Activated naive CD8-positive, alpha-beta T cell (primary cell): ENCODE measurements around the gene CLEC5A.

Experiments used
- H3K27ac Mint-ChIP-seq: one replicate; pipeline ENCODE4 v1.8.0; 2021; ENCODE audit warnings: mixed read lengths
- H3K27me3 Mint-ChIP-seq: one replicate; pipeline ENCODE4 v1.8.0; 2021; ENCODE audit warnings: mixed read lengths
- H3K36me3 Mint-ChIP-seq: one replicate; pipeline ENCODE4 v1.8.0; 2021; ENCODE audit warnings: mixed read lengths
- H3K4me1 Mint-ChIP-seq: one replicate; pipeline ENCODE4 v1.8.0; 2021; ENCODE audit warnings: low read depth, mixed read lengths
- H3K4me3 Mint-ChIP-seq: one replicate; pipeline ENCODE4 v1.8.0; 2021; ENCODE audit warnings: mild to moderate bottlenecking, mixed read lengths
- H3K9me3 Mint-ChIP-seq: one replicate; pipeline ENCODE4 v1.8.0; 2021; ENCODE audit warnings: low read depth, mixed read lengths

The CLEC5A gene

DNA sequence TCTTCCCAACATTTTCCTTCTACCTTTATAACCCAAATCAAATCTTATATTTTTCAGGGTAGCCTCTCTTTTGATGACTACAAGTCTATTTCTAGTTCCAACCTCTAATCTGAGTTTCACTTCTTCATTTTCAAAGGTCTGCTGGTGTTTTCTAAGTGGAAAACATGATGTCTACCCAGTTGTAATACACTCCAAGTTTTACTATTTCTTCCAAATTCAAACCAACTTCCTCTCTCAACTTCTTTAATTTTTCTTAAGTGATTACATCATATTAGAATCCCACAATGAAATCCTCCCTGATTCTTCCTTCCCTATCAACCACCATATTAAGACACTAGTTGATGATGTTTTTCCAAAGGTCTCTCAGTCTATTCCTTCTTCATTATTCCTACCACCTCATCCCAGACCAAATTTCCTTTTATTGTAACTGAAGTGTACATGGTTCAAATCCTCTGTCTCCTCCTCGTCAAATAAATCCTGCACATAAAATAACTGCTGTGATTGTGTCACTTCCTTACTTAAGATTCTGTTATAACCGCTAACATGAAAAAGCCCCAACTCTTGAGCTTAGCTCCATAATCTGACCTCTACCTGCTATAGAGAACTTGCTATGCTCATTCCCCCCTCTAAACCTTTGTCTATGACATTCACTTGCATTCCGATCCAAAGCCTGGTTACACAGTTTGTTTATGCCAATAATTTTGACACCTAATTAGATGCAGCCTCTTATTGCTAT, 14.1 kb upstream of the CLEC5A start:
- Mint-ChIP-seq H3K27ac (no peak overlapping the region), H3K4me3 (no peak overlapping the region), H3K27me3 (peaks cover 2% of the 10 kb centered on the region), H3K9me3 (no peaks in the 10 kb centered on the region), H3K36me3 (no peaks in the 10 kb centered on the region), H3K4me1 (no peaks in the 10 kb centered on the region)

DNA sequence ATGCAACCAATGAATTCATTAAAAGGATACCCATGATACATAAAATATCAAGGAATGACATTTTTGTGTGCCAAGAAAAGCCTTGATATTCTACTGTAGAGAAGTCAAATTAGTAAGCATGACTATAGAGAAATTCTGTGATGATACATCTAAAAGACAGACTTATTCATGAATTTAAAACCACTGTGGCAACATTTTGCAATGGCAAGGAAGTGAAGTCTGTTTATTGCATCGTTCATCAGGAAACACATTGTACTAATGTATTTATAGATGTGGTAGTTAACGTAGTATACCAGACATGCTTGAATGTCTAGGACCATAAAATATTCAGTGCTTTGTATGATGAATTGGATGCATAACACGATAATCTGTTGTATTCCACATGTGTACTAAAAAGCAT, 9.3 kb upstream of the CLEC5A start:
- Mint-ChIP-seq H3K27ac (no peak overlapping the region), H3K27me3 (peaks cover 6% of the 10 kb centered on the region), H3K36me3 (no peaks in the 10 kb centered on the region), H3K4me3 (no peak overlapping the region), H3K4me1 (no peaks in the 10 kb centered on the region), H3K9me3 (no peaks in the 10 kb centered on the region)

DNA sequence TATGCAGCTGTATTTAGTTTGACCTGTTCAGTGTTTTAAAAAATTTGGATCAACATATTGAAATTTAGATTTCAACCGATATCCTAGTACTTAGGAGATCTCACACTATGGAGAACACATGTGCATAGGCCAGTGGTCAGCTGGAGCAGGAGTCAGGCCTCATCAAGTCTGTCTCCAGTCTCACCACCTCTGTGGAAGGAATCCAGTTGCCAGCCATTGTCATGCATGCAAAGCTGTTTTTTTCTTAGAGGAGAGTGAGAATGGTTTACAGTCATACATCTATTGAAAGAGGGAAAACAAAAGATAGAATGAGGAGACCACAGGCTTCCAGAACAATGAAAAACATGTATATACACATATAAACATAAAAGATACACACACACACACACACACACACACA, 7.6 kb upstream of the CLEC5A start:
- H3K4me3 Mint-ChIP-seq: no peak overlapping the region
- H3K9me3 Mint-ChIP-seq: no peaks in the 10 kb centered on the region
- no peaks in the 10 kb centered on the region for H3K4me1 Mint-ChIP-seq
- no peak overlapping the region for H3K27ac Mint-ChIP-seq
- H3K36me3 Mint-ChIP-seq: no peaks in the 10 kb centered on the region
- peaks cover 7% of the 10 kb centered on the region for H3K27me3 Mint-ChIP-seq

DNA sequence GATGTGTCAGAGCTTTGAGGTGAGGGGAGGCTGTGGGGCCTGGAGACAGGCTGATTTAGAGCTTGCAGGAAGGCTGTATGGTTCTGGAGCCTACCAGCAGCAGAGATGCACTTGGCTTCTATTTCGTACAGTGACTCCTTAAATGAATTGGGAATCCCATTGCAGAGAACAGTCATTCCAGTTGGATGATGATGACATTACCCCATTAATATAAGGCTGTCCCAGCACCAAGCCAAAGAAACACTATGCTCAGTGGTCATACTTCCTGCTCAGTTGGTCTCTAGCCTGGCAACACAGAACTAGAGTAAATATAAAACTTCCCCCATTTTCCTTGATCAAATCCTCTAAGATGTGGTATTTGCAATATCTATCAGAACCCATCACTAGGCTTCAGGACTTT, 5.7 kb upstream of the CLEC5A start:
- H3K36me3 Mint-ChIP-seq: no peaks in the 10 kb centered on the region
- peaks cover 5% of the 10 kb centered on the region for H3K27me3 Mint-ChIP-seq
- H3K4me1 Mint-ChIP-seq: no peaks in the 10 kb centered on the region
- no peak overlapping the region for H3K27ac Mint-ChIP-seq
- H3K4me3 Mint-ChIP-seq: no peak overlapping the region
- H3K9me3 Mint-ChIP-seq: no peaks in the 10 kb centered on the region

DNA sequence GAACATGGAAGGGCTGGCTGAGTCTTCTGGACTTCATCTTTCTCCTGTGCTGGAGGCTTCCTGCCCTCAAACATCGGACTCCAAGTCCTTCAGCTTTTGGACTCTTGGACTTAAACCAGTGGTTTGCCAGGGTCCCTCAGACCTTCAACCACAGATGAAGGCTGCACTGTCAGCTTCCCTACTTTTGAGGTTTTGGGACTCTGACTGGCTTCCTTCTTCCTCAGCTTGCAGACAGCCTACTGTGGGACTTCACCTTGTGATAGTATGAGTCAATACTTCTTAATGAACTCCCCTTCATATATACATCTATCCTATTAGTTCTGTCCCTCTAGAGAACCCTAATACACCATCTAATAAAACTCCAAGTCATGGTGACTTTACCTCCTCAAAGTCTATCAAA, 4.0 kb upstream of the CLEC5A start:
- no peak overlapping the region for H3K4me3 Mint-ChIP-seq
- H3K36me3 Mint-ChIP-seq: no peaks in the 10 kb centered on the region
- H3K27ac Mint-ChIP-seq: no peak overlapping the region
- peaks cover 5% of the 10 kb centered on the region for H3K27me3 Mint-ChIP-seq
- H3K9me3 Mint-ChIP-seq: no peaks in the 10 kb centered on the region
- no peaks in the 10 kb centered on the region for H3K4me1 Mint-ChIP-seq

DNA sequence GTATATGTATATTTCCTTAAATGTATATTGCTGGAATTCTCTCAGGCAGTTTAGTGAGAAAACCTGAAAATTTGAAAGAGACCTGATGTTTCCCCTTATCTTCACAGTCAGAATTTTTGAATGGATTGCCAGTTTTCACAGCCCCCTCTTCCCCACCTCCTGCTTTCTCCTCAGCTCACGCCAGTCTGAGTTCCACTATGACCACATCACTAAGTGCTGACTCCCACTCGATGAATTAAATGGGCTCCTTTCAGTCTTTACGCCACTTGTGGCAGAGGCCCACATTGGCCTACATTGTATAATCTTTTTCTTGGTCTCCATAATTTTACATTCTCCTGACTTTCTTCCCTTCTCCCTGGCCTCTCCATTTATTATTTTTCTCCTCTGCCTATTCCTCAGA, 3.1 kb upstream of the CLEC5A start:
- Mint-ChIP-seq H3K27me3 (peaks cover 5% of the 10 kb centered on the region), H3K4me1 (no peaks in the 10 kb centered on the region), H3K36me3 (no peaks in the 10 kb centered on the region), H3K27ac (no peak overlapping the region), H3K9me3 (no peaks in the 10 kb centered on the region), H3K4me3 (no peak overlapping the region)

DNA sequence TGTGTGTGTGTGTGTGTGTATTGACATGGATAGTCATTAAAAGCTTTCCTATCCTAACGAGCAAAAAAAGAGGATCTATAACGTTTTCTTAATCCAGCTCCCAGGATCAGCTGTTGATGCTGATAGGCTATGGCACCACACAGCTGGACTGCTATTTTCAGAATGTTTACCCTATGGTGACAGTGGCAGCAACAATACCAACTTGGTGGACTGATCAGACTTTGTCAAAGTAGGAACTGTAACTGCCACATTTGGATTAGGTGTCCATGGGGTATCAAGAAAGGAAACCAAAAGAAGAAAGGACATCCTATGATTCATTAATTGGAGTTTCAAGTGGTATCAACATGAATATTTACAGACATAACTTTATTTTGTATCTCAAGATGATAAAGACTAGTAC, 2.7 kb upstream of the CLEC5A start:
- peaks cover 5% of the 10 kb centered on the region for H3K27me3 Mint-ChIP-seq
- no peaks in the 10 kb centered on the region for H3K36me3 Mint-ChIP-seq
- H3K27ac Mint-ChIP-seq: no peak overlapping the region
- H3K9me3 Mint-ChIP-seq: no peaks in the 10 kb centered on the region
- H3K4me3 Mint-ChIP-seq: no peak overlapping the region
- H3K4me1 Mint-ChIP-seq: no peaks in the 10 kb centered on the region

DNA sequence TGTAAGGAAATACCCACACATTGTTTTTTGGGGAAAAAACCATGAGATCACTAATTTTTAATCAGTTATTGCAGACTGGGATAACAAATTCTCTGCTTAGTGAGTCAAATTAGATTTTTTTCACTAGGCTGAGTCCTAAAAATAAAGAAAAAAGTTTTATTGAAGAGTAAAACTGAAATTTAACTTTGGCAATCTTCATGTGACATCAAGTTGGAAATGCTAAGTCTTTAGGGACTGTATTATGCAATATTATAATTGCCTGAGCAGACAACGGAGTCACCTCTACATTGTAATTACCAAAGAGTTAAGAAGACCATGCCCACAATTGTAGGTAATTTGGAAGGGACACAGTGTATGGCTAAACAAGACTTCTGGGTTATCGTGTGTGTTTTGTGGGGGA, 2.2 kb upstream of the CLEC5A start:
- no peaks in the 10 kb centered on the region for H3K9me3 Mint-ChIP-seq
- no peak overlapping the region for H3K4me3 Mint-ChIP-seq
- no peaks in the 10 kb centered on the region for H3K36me3 Mint-ChIP-seq
- peaks cover 1% of the 10 kb centered on the region for H3K27me3 Mint-ChIP-seq
- H3K27ac Mint-ChIP-seq: no peak overlapping the region
- H3K4me1 Mint-ChIP-seq: no peaks in the 10 kb centered on the region

DNA sequence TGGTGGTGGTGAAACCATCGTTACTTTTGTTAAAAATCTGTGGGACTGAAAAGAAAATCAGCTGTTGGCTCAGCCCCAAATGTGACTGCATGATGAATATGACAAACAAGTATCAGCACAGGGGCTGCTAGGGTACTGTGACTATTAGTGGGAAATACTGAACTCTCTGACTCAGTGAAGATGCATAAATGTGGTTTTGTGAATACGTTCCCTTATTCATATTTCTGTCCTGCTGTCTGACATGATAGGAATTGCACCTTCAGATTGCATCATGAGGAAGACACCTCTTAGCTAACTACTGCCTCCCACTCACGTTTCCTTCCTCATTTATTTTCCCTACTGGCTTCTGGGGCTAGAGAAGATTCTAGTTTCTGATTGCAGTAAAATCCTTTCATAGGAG, 1.4 kb downstream of the CLEC5A start:
- Mint-ChIP-seq H3K9me3 (peaks cover 12% of the 10 kb centered on the region), H3K27me3 (peaks cover 3% of the 10 kb centered on the region), H3K36me3 (peaks cover 6% of the 10 kb centered on the region), H3K4me1 (no peaks in the 10 kb centered on the region), H3K27ac (no peak overlapping the region), H3K4me3 (no peak overlapping the region)

DNA sequence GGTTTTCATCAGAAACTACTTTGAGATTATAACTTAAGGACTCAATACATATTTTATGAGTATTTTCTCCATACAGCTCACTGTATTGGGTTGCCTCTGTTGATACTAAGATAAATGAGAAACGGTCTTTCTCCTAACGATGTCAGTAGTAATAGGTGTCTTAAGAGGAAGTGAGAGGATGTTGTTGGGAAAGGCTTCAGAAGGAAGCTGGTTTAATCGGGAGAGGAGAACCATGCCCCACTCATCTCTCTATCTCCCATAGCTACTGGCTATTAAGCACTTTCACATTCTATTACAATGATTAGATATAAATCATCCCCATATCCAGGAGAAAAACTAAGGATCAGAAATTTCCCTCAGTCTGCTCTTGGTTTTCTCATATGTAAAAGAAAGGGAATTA, 2.0 kb downstream of the CLEC5A start:
- Mint-ChIP-seq H3K4me3 (no peak overlapping the region), H3K36me3 (peaks cover 6% of the 10 kb centered on the region), H3K9me3 (peaks cover 17% of the 10 kb centered on the region), H3K27ac (no peak overlapping the region), H3K4me1 (no peaks in the 10 kb centered on the region), H3K27me3 (peaks cover 2% of the 10 kb centered on the region)

DNA sequence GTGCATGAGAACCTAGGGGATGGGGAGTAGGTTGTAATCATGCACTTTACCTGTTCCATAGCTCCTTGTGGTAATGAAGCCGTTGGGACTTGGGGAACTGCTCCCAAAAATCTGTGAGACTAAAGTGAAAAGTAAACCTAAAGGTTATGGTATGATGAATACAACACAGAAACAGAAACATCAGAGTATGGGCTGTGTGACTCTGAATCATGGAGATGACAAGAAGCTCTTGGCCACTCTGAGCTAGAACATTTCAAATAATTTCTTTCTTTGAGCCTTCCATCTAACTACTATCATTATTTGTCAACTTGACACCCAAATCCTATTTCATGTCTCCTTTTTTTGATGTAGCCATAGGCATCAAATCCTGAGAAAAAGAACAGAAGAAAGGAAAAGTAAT, 2.9 kb downstream of the CLEC5A start:
- H3K4me3 Mint-ChIP-seq: no peak overlapping the region
- H3K36me3 Mint-ChIP-seq: peaks cover 6% of the 10 kb centered on the region
- peaks cover 26% of the 10 kb centered on the region for H3K9me3 Mint-ChIP-seq
- no peak overlapping the region for H3K27ac Mint-ChIP-seq
- H3K4me1 Mint-ChIP-seq: no peaks in the 10 kb centered on the region
- peaks cover 2% of the 10 kb centered on the region for H3K27me3 Mint-ChIP-seq

DNA sequence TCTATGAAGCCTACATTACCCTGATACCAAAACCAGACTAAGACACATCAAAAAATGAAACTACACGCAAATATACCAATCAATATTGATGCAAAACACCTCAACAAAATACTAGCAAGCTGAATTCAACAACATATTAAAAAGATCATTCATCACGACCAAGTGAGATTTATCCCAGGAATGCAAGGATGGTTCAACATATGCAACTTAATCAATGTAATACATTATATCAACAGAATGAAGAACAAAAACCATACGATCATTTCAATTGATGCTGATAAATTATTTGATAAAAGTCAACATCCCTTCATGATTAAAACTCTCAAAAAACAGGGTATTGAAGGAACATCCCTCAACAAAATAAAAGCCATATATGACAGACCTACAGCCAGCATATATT, 5.7 kb downstream of the CLEC5A start:
- Mint-ChIP-seq H3K27ac (no peak overlapping the region), H3K27me3 (peaks cover 2% of the 10 kb centered on the region), H3K4me3 (no peak overlapping the region), H3K9me3 (peaks cover 26% of the 10 kb centered on the region), H3K36me3 (peaks cover 6% of the 10 kb centered on the region), H3K4me1 (no peaks in the 10 kb centered on the region)

DNA sequence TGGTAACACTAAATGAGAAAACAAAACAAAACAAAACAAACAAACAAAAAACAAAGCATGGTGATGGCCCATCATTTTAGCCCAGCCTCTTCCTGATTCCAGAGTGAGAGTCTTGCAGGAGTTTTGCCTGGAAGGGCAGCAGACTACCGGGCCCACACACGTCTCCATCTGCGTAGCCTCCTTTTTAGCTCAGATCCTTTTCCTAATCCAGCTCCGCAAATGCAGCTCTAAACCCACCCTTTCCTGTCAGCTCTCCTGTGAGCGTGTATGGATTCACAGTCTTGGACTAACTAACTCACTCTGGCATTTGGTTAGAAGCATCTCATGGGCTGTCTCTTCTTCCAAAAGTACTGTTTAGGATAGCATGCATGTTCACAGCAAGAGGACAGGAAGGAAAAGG, 16.6 kb downstream of the CLEC5A start:
- Mint-ChIP-seq H3K9me3 (peaks cover 6% of the 10 kb centered on the region), H3K4me1 (no peaks in the 10 kb centered on the region), H3K27ac (no peak overlapping the region), H3K4me3 (no peak overlapping the region), H3K36me3 (no peaks in the 10 kb centered on the region), H3K27me3 (peaks cover 8% of the 10 kb centered on the region)

DNA sequence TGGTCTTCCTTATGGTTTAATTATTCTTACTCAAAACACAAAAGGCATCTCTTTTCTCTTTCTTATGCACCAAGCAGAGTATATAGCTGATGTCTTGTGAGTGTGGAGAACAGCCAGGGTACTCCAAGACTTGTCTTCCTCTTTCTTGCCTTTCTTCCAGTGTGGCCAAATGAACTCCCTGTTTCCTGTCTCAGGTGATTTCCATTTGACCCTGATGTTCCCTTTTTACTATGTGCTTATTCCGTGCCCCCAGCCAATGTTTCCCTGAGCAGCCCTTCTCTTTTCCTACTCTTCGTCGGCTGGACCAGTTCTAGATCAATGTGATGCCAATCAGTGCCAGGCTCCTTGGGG, 18.0 kb downstream of the CLEC5A start:
- Mint-ChIP-seq H3K9me3 (peaks cover 6% of the 10 kb centered on the region), H3K36me3 (no peaks in the 10 kb centered on the region), H3K4me3 (no peak overlapping the region), H3K27ac (no peak overlapping the region), H3K27me3 (peaks cover 8% of the 10 kb centered on the region), H3K4me1 (no peaks in the 10 kb centered on the region)

DNA sequence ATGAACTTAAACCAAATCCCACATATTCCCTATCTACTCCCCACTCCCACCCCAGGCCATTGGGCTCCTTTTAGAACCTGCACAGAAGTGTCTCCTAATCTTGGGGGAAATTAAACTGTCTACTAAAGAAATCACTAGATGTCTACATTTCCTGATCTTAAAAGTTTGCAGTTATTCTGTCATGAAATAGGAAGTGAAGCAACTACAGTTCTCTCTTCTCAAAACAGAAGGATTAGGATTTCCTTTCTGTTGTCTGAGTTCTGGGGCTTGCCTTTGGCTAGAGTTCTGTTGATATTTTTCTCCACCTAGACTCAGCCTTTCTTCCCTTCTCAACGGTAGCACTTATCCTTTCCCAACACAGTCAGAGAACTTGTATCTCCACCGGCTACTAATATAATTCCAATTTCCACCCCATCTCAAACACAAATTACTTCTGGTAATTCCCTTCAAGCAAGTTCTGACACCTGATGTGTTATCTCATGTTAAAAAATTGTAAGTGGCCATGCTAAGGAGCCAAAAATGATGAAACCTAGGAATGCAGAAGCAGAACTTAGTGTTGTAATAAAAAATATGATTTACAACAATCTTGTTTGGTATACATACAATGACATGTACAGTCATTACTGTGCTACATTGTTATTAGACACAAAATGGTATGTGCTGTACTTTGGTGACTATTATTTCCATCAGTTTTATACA, 18.5 kb downstream of the CLEC5A start:
- no peaks in the 10 kb centered on the region for H3K4me1 Mint-ChIP-seq
- no peak overlapping the region for H3K4me3 Mint-ChIP-seq
- H3K27ac Mint-ChIP-seq: no peak overlapping the region
- peaks cover 6% of the 10 kb centered on the region for H3K9me3 Mint-ChIP-seq
- H3K36me3 Mint-ChIP-seq: no peaks in the 10 kb centered on the region
- peaks cover 8% of the 10 kb centered on the region for H3K27me3 Mint-ChIP-seq

DNA sequence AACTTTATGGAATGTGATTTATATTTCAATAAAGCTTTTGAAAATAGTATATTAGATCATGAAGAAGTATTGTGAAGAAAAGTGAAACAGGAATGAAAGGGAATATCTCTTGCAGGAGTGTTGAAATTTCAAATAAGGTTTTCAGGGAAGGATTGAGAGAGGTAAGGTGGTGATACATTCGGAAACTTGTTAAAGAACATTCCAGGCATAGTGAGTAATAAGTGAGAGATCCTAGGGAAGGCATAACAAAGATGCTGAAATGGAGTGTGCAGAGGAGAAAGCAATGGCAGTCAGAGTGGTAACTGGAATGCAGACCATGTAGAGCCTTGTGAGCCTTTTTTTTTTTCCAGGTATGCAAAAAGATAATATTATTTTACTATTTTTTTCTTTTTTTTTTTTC, 26.5 kb downstream of the CLEC5A start:
- Mint-ChIP-seq H3K9me3 (no peaks in the 10 kb centered on the region), H3K4me1 (no peaks in the 10 kb centered on the region), H3K4me3 (no peak overlapping the region), H3K27ac (no peak overlapping the region), H3K36me3 (no peaks in the 10 kb centered on the region), H3K27me3 (no peaks in the 10 kb centered on the region)
